HepG2 (cell line): ENCODE results near the gene TMEM14A. TPM values are rescaled to one million over a fixed set of nuclear protein-coding genes. Genes with fewer than 3 reads are reported as not detected.
A peak's percentile ranks its signal among the peaks of the same experiment; 100 is the strongest.

Experiments
- ATAC-seq: fragments of 200-7000 bp; cut with Tn5 transposase; 3 replicates; pipeline ENCODE4 v1.9.1; 2020; ENCODE audit warnings: mild to moderate bottlenecking, moderate library complexity
- BruUV-seq: library from RNA; stranded (reverse); fragments of 400-500 nt; replicated peaks from 2 replicates; lab custom pipeline; 2021; lab: Mats Ljungman, UMichigan
- CTCF ChIA-PET: fragments of 300-600 bp; formaldehyde crosslinking; extraction: SDS; loops from one replicate; lab custom pipeline; 2021; ENCODE audit warnings: low total read pairs, inconsistent platforms, low intra/inter-chr PET ratio; lab: Yijun Ruan, JAX
- POLR2A ChIA-PET: fragments of 350-600 bp; sonication (Branson Sonifier 250); formaldehyde crosslinking; loops from one replicate; lab custom pipeline; 2020; ENCODE audit warnings: antibody characterized with exemption, inconsistent platforms; lab: Yijun Ruan, JAX
- DNase-seq: peaks from one replicate; pipeline ENCODE4 v3.0.0-alpha.2; 2015; ENCODE audit warnings: low spot score
- FAIRE-seq: peaks from 3 replicates; lab custom pipeline; 2011; peaks lifted over from hg19 to GRCh38; lab: Jason Lieb, UNC
- H2AFZ ChIP-seq: one replicate; pipeline ENCODE4 v1.6.1; 2011; ENCODE audit warnings: low read length, inconsistent platforms
- H3K27ac ChIP-seq: fragments of 300-600 bp; 3 replicates; pipeline ENCODE4 v1.8.0; 2011; ENCODE audit warnings: mixed run types, mild to moderate bottlenecking, mixed read lengths, low read length, inconsistent platforms; ENCODE audit not compliant: insufficient read depth; ENCODE audit errors: extremely low read length
- H3K27me3 ChIP-seq, 2 experiments: fragments of 200-600 bp in 1 of 2; 2 replicates in 1 of 2; 3 replicates in 1 of 2; pipeline versions ENCODE4 v1.6.0 to v1.8.0; 2011; ENCODE audit warnings: low read length in 2 of 2, mild to moderate bottlenecking in 2 of 2, moderate library complexity in 2 of 2, inconsistent platforms in 1 of 2; ENCODE audit not compliant: insufficient read depth in 2 of 2, control insufficient read depth in 1 of 2
- H3K36me3 ChIP-seq, 2 experiments: fragments of 200-600 bp in 1 of 2; replicated peaks in 1 of 2; 2 replicates in 1 of 2; 3 replicates in 1 of 2; pipeline versions ENCODE4 v1.5.1 to v1.8.0; 2011; ENCODE audit warnings: low read length in 2 of 2, inconsistent platforms in 1 of 2; ENCODE audit not compliant: insufficient read depth in 2 of 2, control insufficient read depth in 1 of 2
- H3K4me1 ChIP-seq: 2 replicates; pipeline ENCODE4 v1.5.1; 2012; ENCODE audit warnings: low read length, inconsistent platforms; ENCODE audit not compliant: insufficient read depth
- H3K4me2 ChIP-seq: 2 replicates; pipeline ENCODE4 v1.6.0; 2011; ENCODE audit warnings: low read depth, low read length, inconsistent platforms
- H3K4me3 ChIP-seq, 3 experiments: fragments of 200-600 bp in 1 of 3; sonication (generic), shearing (Covaris generic) in 1 of 3; replicated peaks in 1 of 3; 2 replicates each; pipeline ENCODE4 v1.5.1; 2011 to 2016; ENCODE audit warnings: low read length in 3 of 3, inconsistent platforms in 2 of 3, low read depth in 2 of 3, mild to moderate bottlenecking in 2 of 3, control low read depth in 1 of 3, mixed read lengths in 1 of 3; ENCODE audit not compliant: insufficient read depth in 1 of 3
- H3K79me2 ChIP-seq: one replicate; pipeline ENCODE4 v1.6.1; 2011; ENCODE audit warnings: low read length, inconsistent platforms; ENCODE audit not compliant: insufficient read depth
- H3K9ac ChIP-seq: 2 replicates; pipeline ENCODE4 v1.6.0; 2011; ENCODE audit warnings: mild to moderate bottlenecking, low read depth, low read length, inconsistent platforms; ENCODE audit not compliant: insufficient read depth
- H3K9me3 ChIP-seq: 2 replicates; pipeline ENCODE4 v1.5.1; 2012; ENCODE audit warnings: mild to moderate bottlenecking, low read length
- H4K20me1 ChIP-seq: 2 replicates; pipeline ENCODE4 v1.6.0; 2011; ENCODE audit warnings: inconsistent platforms, mild to moderate bottlenecking, low read length, moderate library complexity; ENCODE audit not compliant: insufficient read depth
- HNF4A ChIP-seq: sonication (generic); formaldehyde crosslinking; IDR thresholded peaks from 2 replicates; pipeline ENCODE4 v1.4.0; 2020; ENCODE audit warnings: missing genetic modification reagents
- MIXL1 ChIP-seq: IDR thresholded peaks from 2 replicates; pipeline ENCODE4 v1.6.1; 2016
- PHF8 ChIP-seq: sonication (generic); formaldehyde crosslinking; IDR thresholded peaks from 2 replicates; pipeline ENCODE4 v1.5.0; 2020; ENCODE audit warnings: missing genetic modification reagents
- ZNF616 ChIP-seq: sonication (generic); formaldehyde crosslinking; IDR thresholded peaks from 2 replicates; pipeline ENCODE4 v1.5.0; 2020; ENCODE audit warnings: low read depth, mild to moderate bottlenecking, missing genetic modification reagents
- ZNF781 ChIP-seq: sonication (generic); formaldehyde crosslinking; IDR thresholded peaks from 2 replicates; pipeline ENCODE4 v1.5.1; 2020; ENCODE audit warnings: borderline replicate concordance, mild to moderate bottlenecking, missing genetic modification reagents; ENCODE audit errors: not compliant biosample characterization
- WGBS: methylation state at CpG from one replicate; pipeline ENCODE4 v1.1.6; 2017; ENCODE audit warnings: low lambda C conversion rate; 5-methylcytosine and 5-hydroxymethylcytosine counted together
- in situ Hi-C: cut with HindIII; loops from 2 replicates; pipeline ENCODE4 v1.10.0; 2017; ENCODE audit warnings: low pct_unique_long_range_greater_than_20kb; ENCODE audit not compliant: extremely low pct_ligation_motif_present
- intact Hi-C: fragments of 100-400 bp; cut with micrococcal nuclease; formaldehyde crosslinking; loops from one replicate; pipeline ENCODE4 v1.10.0; 2022; ENCODE audit not compliant: unreplicated experiment
- polyA plus RNA-seq, 8 experiments: library from polyadenylated mRNA; depleted of rRNA in 3 of 8; stranded (reverse) in 7 of 8; unstranded in 1 of 8; fragments of >200 nt; fragmentation: Illumina TruSeq in 4 of 8; extraction: Trizol in 4 of 8; gene quantifications; 2 replicates each; pipeline versions ENCODE4 v1.2.1 to v1.2.3, GENCODE V29; 2011 to 2016; ENCODE audit warnings: low read depth in 4 of 8, missing spikeins in 1 of 8, mixed read lengths in 1 of 8; ENCODE audit not compliant: insufficient read depth in 1 of 8
- total RNA-seq, 5 experiments: library from RNA; depleted of rRNA; stranded (reverse); fragments of >200 nt; fragmentation: Illumina TruSeq; extraction: Trizol; gene quantifications; 2 replicates each; pipeline ENCODE4 v1.2.3, GENCODE V29; 2016; ENCODE audit warnings: low read depth in 1 of 5
- TF ChIP-seq, protein P1 (sequence below): IDR thresholded peaks from 2 replicates; pipeline ENCODE4 v1.6.1; 2016; ENCODE audit warnings: missing compliant biosample characterization, missing genetic modification reagents, borderline replicate concordance

The TMEM14A gene
- total and polyA plus RNA-seq, 2 of the 13 experiments (the other 11 are each of a cell fraction or from before 2014, with no cell fraction given) = 24.6 to 73.7 TPM

- ChIA-PET POLR2A (interaction anchor here (0.8 to 2.5 kb wide), 5 partner anchors 22 to 271 kb away, joined by 3 to 16 read pairs (median 5); partner anchors contain the start of gene GSTA4), CTCF (interaction anchor here (1.3 to 2.6 kb wide), 4 partner anchors 79 to 158 kb away, joined by 3 to 22 read pairs (median 10); partner anchors contain the start of gene GSTA1)
Measured at GRCh38 chr6:52724042-52724405, 53.1 kb downstream of the TMEM14A start.

More at GRCh38 chr6:52724042-52724405, 53.1 kb downstream of the TMEM14A start:
- H2AFZ ChIP-seq = peak overlapping the region; percentile 60
- 65% methylated on average over 2 of the region's 2 CpGs for WGBS
- in situ Hi-C loops (no loop called here), intact Hi-C loops (loop anchor here (1.0 to 10.0 kb wide), 4 partner anchors 53 to 271 kb away; partner anchors contain the start of genes GSTA4 and TMEM14A)
- no peak overlapping the region for H3K4me3 ChIP-seq
- peak overlapping the region; percentile 94 for H3K27ac ChIP-seq
- DNase-seq (no peak), ATAC-seq (no peak)
- no peaks in the 10 kb centered on the region for H3K36me3 ChIP-seq
- H4K20me1 ChIP-seq = no peaks in the 10 kb centered on the region
- H3K9me3 ChIP-seq = no peaks in the 10 kb centered on the region
- no peak overlapping the region for H3K9ac ChIP-seq
- no peaks in the 10 kb centered on the region for H3K79me2 ChIP-seq
- no peaks in the 10 kb centered on the region for H3K27me3 ChIP-seq
- no TSS peak for BruUV-seq
- peak; percentile 15; the same call in 1 of the 2 replicates for TF ChIP-seq HNF4A
- TF ChIP-seq ZNF616 (CRISPR knock-in tag) = no peak
- TF ChIP-seq PHF8 = peak; percentile 8; the same call in 1 of the 2 replicates
- TF ChIP-seq ZNF781 = no peak
- TF ChIP-seq, protein P1, sequence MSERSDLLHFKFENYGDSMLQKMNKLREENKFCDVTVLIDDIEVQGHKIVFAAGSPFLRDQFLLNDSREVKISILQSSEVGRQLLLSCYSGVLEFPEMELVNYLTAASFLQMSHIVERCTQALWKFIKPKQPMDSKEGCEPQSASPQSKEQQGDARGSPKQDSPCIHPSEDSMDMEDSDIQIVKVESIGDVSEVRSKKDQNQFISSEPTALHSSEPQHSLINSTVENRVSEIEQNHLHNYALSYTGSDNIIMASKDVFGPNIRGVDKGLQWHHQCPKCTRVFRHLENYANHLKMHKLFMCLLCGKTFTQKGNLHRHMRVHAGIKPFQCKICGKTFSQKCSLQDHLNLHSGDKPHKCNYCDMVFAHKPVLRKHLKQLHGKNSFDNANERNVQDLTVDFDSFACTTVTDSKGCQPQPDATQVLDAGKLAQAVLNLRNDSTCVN (CRISPR knock-in tag) = 0 out of 2 replicates have a peak, but pooled peaks have one; percentile 30
- 0 out of 2 replicates have a peak, but pooled peaks have one; percentile 36 for TF ChIP-seq MIXL1 (CRISPR knock-in tag)
- TF ChIP-seq, all 625 proteins: peak for 4
- no peak for FAIRE-seq
- peak overlapping the region; percentile 5; the same call in 1 of the 2 replicates for H3K4me2 ChIP-seq
- peaks cover 56% of the 10 kb centered on the region for H3K4me1 ChIP-seq
